H1 (cell line): ENCODE results near the gene TBC1D22A. TPM values are rescaled to one million over a fixed set of nuclear protein-coding genes. Genes with fewer than 3 reads are reported as not detected.

Source experiments
- CTCF ChIA-PET: fragments of 300-600 bp; sonication (Branson Sonifier 250); formaldehyde crosslinking; loops from one replicate; lab custom pipeline; 2021; ENCODE audit not compliant: partially characterized antibody; lab: Charles Lee
- POLR2A ChIA-PET: fragments of 300-600 bp; sonication (Branson Sonifier 250); formaldehyde crosslinking; loops from one replicate; lab custom pipeline; 2021; ENCODE audit warnings: inconsistent platforms; ENCODE audit not compliant: partially characterized antibody; lab: Charles Lee
- DNase-seq, 2 experiments: peaks; one replicate each; pipeline versions ENCODE4 v3.0.0 to v3.0.0-alpha.2; 2010 to 2022; ENCODE audit warnings: low spot score in 2 of 2, low read depth in 1 of 2, mixed read lengths in 1 of 2
- FAIRE-seq: peaks from 2 replicates; lab custom pipeline; 2011; peaks lifted over from hg19 to GRCh38; lab: Jason Lieb, UNC
- H2AFZ ChIP-seq: 2 replicates; pipeline ENCODE4 v1.8.1; 2012; ENCODE audit warnings: low read length, inconsistent platforms
- H2AK5ac ChIP-seq: 2 replicates; pipeline ENCODE4 v1.6.1; 2013; ENCODE audit warnings: low read depth, low read length
- H2BK120ac ChIP-seq: replicated peaks from 2 replicates; pipeline ENCODE3; 2013; ENCODE audit warnings: low read depth, low read length, inconsistent platforms
- H2BK12ac ChIP-seq: 2 replicates; pipeline ENCODE4 v1.6.1; 2013; ENCODE audit warnings: low read depth, low read length
- H2BK15ac ChIP-seq: 2 replicates; pipeline ENCODE4 v1.6.1; 2013; ENCODE audit warnings: low read length
- H2BK20ac ChIP-seq: 2 replicates; pipeline ENCODE4 v1.6.1; 2013; ENCODE audit warnings: low read length
- H2BK5ac ChIP-seq: 2 replicates; pipeline ENCODE4 v1.6.1; 2013; ENCODE audit warnings: low read depth, low read length
- H3K14ac ChIP-seq: 2 replicates; pipeline ENCODE4 v1.6.1; 2013; ENCODE audit warnings: inconsistent platforms; ENCODE audit not compliant: insufficient read length
- H3K18ac ChIP-seq: 2 replicates; pipeline ENCODE4 v1.6.1; 2013; ENCODE audit warnings: low read length; ENCODE audit errors: extremely low read depth
- H3K23ac ChIP-seq: 2 replicates; pipeline ENCODE4 v1.6.1; 2013; ENCODE audit warnings: inconsistent platforms; ENCODE audit not compliant: insufficient read length
- H3K23me2 ChIP-seq: 2 replicates; pipeline ENCODE4 v1.6.1; 2013; ENCODE audit warnings: low read depth, low read length
- H3K27ac ChIP-seq: 2 replicates; pipeline ENCODE4 v1.6.1; 2011; ENCODE audit warnings: low read depth, low read length, inconsistent platforms
- H3K27me3 ChIP-seq, 4 experiments: replicated peaks in 1 of 4; 1 replicate in 1 of 4; 2 replicates in 3 of 4; pipeline versions ENCODE4 v1.6.1 to v1.8.1; 2011 to 2013; ENCODE audit warnings: low read length in 3 of 4, mild to moderate bottlenecking in 3 of 4, inconsistent platforms in 2 of 4, mixed read lengths in 2 of 4, moderate library complexity in 1 of 4; ENCODE audit not compliant: control insufficient read depth in 3 of 4, insufficient read depth in 3 of 4; ENCODE audit errors: extremely low read depth in 1 of 4
- H3K36me3 ChIP-seq, 4 experiments: 2 replicates each; pipeline versions ENCODE4 v1.6.1 to v1.8.1; 2011 to 2013; ENCODE audit warnings: mild to moderate bottlenecking in 4 of 4, low read length in 3 of 4, moderate library complexity in 2 of 4, control low read depth in 1 of 4, inconsistent platforms in 1 of 4; ENCODE audit not compliant: insufficient read depth in 4 of 4, control insufficient read depth in 2 of 4
- H3K4ac ChIP-seq: replicated peaks from 2 replicates; pipeline ENCODE3; 2013; ENCODE audit warnings: low read length, low read depth, mixed read lengths, inconsistent platforms; ENCODE audit not compliant: insufficient read length
- H3K4me1 ChIP-seq, 4 experiments: replicated peaks in 1 of 4; 1 replicate in 1 of 4; 2 replicates in 3 of 4; pipeline versions ENCODE4 v1.6.1 to v1.8.1; 2011 to 2013; ENCODE audit warnings: low read length in 3 of 4, inconsistent platforms in 2 of 4, mixed read lengths in 1 of 4; ENCODE audit not compliant: insufficient read depth in 4 of 4, control insufficient read depth in 3 of 4
- H3K4me2 ChIP-seq, 2 experiments: 2 replicates each; pipeline versions ENCODE4 v1.6.1 to v1.8.1; 2011 to 2013; ENCODE audit warnings: low read depth in 2 of 2, low read length in 2 of 2, control low read depth in 1 of 2, inconsistent platforms in 1 of 2, mild to moderate bottlenecking in 1 of 2; ENCODE audit not compliant: insufficient read depth in 1 of 2
- H3K4me3 ChIP-seq, 4 experiments: fragments of 200-600, 300-600 bp in 1 of 4; sonication (generic), shearing (Covaris generic), sonication (Bioruptor Twin) in 1 of 4; 2 replicates each; pipeline versions ENCODE4 v1.5.1 to v1.8.1; 2011 to 2016; ENCODE audit warnings: low read length in 4 of 4, low read depth in 3 of 4, control low read depth in 2 of 4, inconsistent platforms in 2 of 4, mild to moderate bottlenecking in 2 of 4, mixed read lengths in 1 of 4, moderate library complexity in 1 of 4; ENCODE audit not compliant: insufficient read depth in 2 of 4; ENCODE audit errors: extremely low read depth in 1 of 4
- H3K56ac ChIP-seq: replicated peaks from 2 replicates; pipeline ENCODE3; 2013; ENCODE audit warnings: low read depth, mild to moderate bottlenecking, mixed read lengths, low read length, inconsistent platforms; ENCODE audit not compliant: insufficient read length
- H3K79me1 ChIP-seq: 2 replicates; pipeline ENCODE4 v1.6.1; 2013; ENCODE audit warnings: low read depth, low read length, control low read depth
- H3K79me2 ChIP-seq, 2 experiments: 2 replicates each; pipeline versions ENCODE4 v1.6.1 to v1.8.1; 2012 to 2013; ENCODE audit warnings: low read length in 2 of 2, mild to moderate bottlenecking in 2 of 2, inconsistent platforms in 1 of 2; ENCODE audit not compliant: insufficient read depth in 2 of 2, control insufficient read depth in 1 of 2
- H3K9ac ChIP-seq, 4 experiments: replicated peaks in 1 of 4; 1 replicate in 1 of 4; 2 replicates in 3 of 4; pipeline versions ENCODE4 v1.6.1 to v1.8.1; 2011 to 2013; ENCODE audit warnings: low read depth in 3 of 4, low read length in 3 of 4, control low read depth in 2 of 4, mild to moderate bottlenecking in 2 of 4, moderate library complexity in 2 of 4, inconsistent platforms in 1 of 4; ENCODE audit errors: extremely low read depth in 1 of 4
- H3K9me3 ChIP-seq, 2 experiments: 2 replicates each; pipeline versions ENCODE4 v1.6.1 to v1.8.1; 2012 to 2013; ENCODE audit warnings: mild to moderate bottlenecking in 2 of 2, moderate library complexity in 2 of 2, control low read depth in 1 of 2, inconsistent platforms in 1 of 2, low read depth in 1 of 2, low read length in 1 of 2, mixed read lengths in 1 of 2; ENCODE audit not compliant: insufficient read depth in 2 of 2
- H4K20me1 ChIP-seq, 2 experiments: replicated peaks in 1 of 2; 2 replicates each; pipeline versions ENCODE3 to v1.8.1; 2011 to 2013; ENCODE audit warnings: inconsistent platforms in 2 of 2, low read length in 2 of 2, mild to moderate bottlenecking in 1 of 2; ENCODE audit not compliant: insufficient read depth in 2 of 2, control insufficient read depth in 1 of 2
- H4K5ac ChIP-seq: 2 replicates; pipeline ENCODE4 v1.6.1; 2013; ENCODE audit warnings: low read length, low read depth, mixed read lengths, inconsistent platforms; ENCODE audit not compliant: insufficient read length
- H4K8ac ChIP-seq: 2 replicates; pipeline ENCODE4 v1.8.0; 2013; ENCODE audit warnings: mild to moderate bottlenecking, moderate library complexity, low read length, inconsistent platforms; ENCODE audit not compliant: insufficient read depth; ENCODE audit errors: extremely low read depth
- H4K91ac ChIP-seq: replicated peaks from 2 replicates; pipeline ENCODE3; 2013; ENCODE audit warnings: low read length, mixed read lengths, inconsistent platforms; ENCODE audit not compliant: insufficient read length
- CEBPB ChIP-seq: IDR thresholded peaks from 2 replicates; pipeline ENCODE4 v1.6.1; 2012; ENCODE audit warnings: low read depth, low read length
- SUZ12 ChIP-seq: fragments of 200-600 bp; sonication (generic); IDR thresholded peaks from 2 replicates; pipeline ENCODE4 v1.6.1; 2012; ENCODE audit warnings: mild to moderate bottlenecking, inconsistent platforms, low read length, moderate library complexity, mixed read lengths
- YY1 ChIP-seq: IDR thresholded peaks from 2 replicates; pipeline ENCODE4 v1.6.1; 2011; ENCODE audit warnings: low read depth, mild to moderate bottlenecking, low read length
- WGBS, 2 experiments: shearing (Covaris generic) in 1 of 2; methylation state at CpG; one replicate each; pipeline versions ENCODE4 v1.1.6 to v1.1.7; 2013 to 2015; ENCODE audit warnings: low lambda C conversion rate in 2 of 2, mixed read lengths in 2 of 2, inconsistent platforms in 1 of 2, low coverage in 1 of 2, missing lambda C conversion rate in 1 of 2; ENCODE audit not compliant: insufficient replicate concordance in 2 of 2, insufficient coverage in 1 of 2, insufficient read length in 1 of 2; ENCODE audit errors: extremely low coverage in 1 of 2, missing lambda C conversion rate in 1 of 2; 5-methylcytosine and 5-hydroxymethylcytosine counted together
- polyA plus RNA-seq, 7 experiments: library from polyadenylated mRNA; depleted of rRNA in 3 of 7; stranded (reverse) in 5 of 7; unstranded in 2 of 7; fragments of >200 nt in 5 of 7; fragments of 200-250 nt in 2 of 7; gene quantifications; 1 replicate in 5 of 7; 2 replicates in 1 of 7; 4 replicates in 1 of 7; pipeline versions ENCODE4 v1.2.1 to v1.2.3, GENCODE V29; 2011 to 2013; ENCODE audit warnings: missing spikeins in 2 of 7, mixed read lengths in 2 of 7
- total RNA-seq: library from RNA; stranded (reverse); fragmentation: NEBNext Ultra II Directional; extraction: Animal tissue kit (Norgen Biotek cat#: 25700); gene quantifications from 2 replicates; pipeline ENCODE4 v1.2.1, GENCODE V29; 2021

Gene TBC1D22A
- total and polyA plus RNA-seq, 2 of the 8 experiments (the other 6 are each of a cell fraction or from before 2014, with no cell fraction given): 11.9 to 18.4 TPM

- Histone ChIP-seq H3K18ac (no peak overlapping the region), H3K23me2 (peaks cover 6% of the 10 kb centered on the region; the same call in 1 of the 2 replicates), H2BK12ac (no peak overlapping the region), H2BK20ac (no peak overlapping the region), H3K36me3 (no peaks in the 10 kb centered on the region), H4K5ac (no peak overlapping the region), H3K4me1 (no peaks in the 10 kb centered on the region; a peak in 1 of 7 replicates), H3K9ac (no peak overlapping the region), H3K23ac (no peak overlapping the region), H3K79me1 (no peaks in the 10 kb centered on the region), H2AK5ac (no peak overlapping the region), H3K79me2 (no peaks in the 10 kb centered on the region), H3K4ac (no peak overlapping the region), H3K14ac (no peak overlapping the region), H4K8ac (peak overlapping the region; percentile 16; the same call in 1 of the 2 replicates), H3K4me2 (no peak overlapping the region), H4K91ac (no peak overlapping the region), H3K27me3 (no peaks in the 10 kb centered on the region), H2BK120ac (no peak overlapping the region), H4K20me1 (peaks cover 0 to 3% of the 10 kb centered on the region in 2 experiments), H3K9me3 (no peaks in the 10 kb centered on the region), H3K27ac (no peak overlapping the region), H3K4me3 (no peak overlapping the region), H2BK5ac (no peak overlapping the region), H3K56ac (no peak overlapping the region), H2AFZ (no peak overlapping the region), H2BK15ac (no peak overlapping the region)
- FAIRE-seq: no peak
- 98% methylated on average over 10 of the region's 11 CpGs; no CpG with 5 or more reads in 1 of the 2 experiments for WGBS, 2 experiments
- CTCF ChIA-PET: interaction anchor here (0.6 kb wide), 1 partner anchor 991 kb away, joined by 3 read pairs; no protein-coding TSS in a partner anchor
- no peak for TF ChIP-seq CEBPB
- no peak for TF ChIP-seq SUZ12
- no peak for TF ChIP-seq YY1
- POLR2A ChIA-PET: interaction anchor here (1.0 kb wide), 1 partner anchor 8 kb away, joined by 3 read pairs; no protein-coding TSS in a partner anchor
- no peak for DNase-seq
Measured at GRCh38 chr22:47146391-47146790, 383.9 kb downstream of the TBC1D22A start.
